Left lung (tissue), 10 donors: Measurements from ENCODE around the gene PLEKHG2. TPM values are rescaled to one million over a fixed set of nuclear protein-coding genes. Genes with fewer than 3 reads are reported as not detected.
A peak's percentile ranks its signal among the peaks of the same experiment; 100 is the strongest.
"Not testable (repeated sequence)": the region's sequence is repeated elsewhere in the genome, so short reads cannot be mapped to it uniquely, and the experiment has no call there.

Source experiments
- ATAC-seq: fragments of 200-7000 bp; cut with Tn5 transposase; one replicate; pipeline ENCODE4 v1.9.1; 2020; ENCODE audit warnings: moderate library complexity
- DNase-seq, 4 donors: peaks; one replicate each; pipeline ENCODE4 v3.0.0-alpha.2; 2013 to 2020
- H3K27ac ChIP-seq, 2 donors: fragments of 200-600 bp; sonication (generic) in 1 of 2; one replicate each; pipeline versions ENCODE4 v1.5.0 to v1.8.0; 2020 to 2021
- H3K27me3 ChIP-seq, 2 donors: fragments of 200-600 bp; sonication (generic) in 1 of 2; one replicate each; pipeline versions ENCODE4 v1.5.0 to v1.8.0; 2020 to 2021
- H3K36me3 ChIP-seq, 2 donors: fragments of 200-600 bp; sonication (generic) in 1 of 2; one replicate each; pipeline versions ENCODE4 v1.5.0 to v1.8.0; 2020 to 2021
- H3K4me1 ChIP-seq, 2 donors: fragments of 200-600 bp; one replicate each; pipeline ENCODE4 v1.8.0; 2021
- H3K4me3 ChIP-seq, 2 donors: fragments of 200-600 bp; sonication (generic) in 1 of 2; one replicate each; pipeline versions ENCODE4 v1.5.0 to v1.8.0; 2020 to 2021; ENCODE audit warnings: mild to moderate bottlenecking in 1 of 2
- H3K9me3 ChIP-seq, 2 donors: fragments of 200-600 bp; sonication (generic) in 1 of 2; one replicate each; pipeline versions ENCODE4 v1.5.0 to v1.8.0; 2020 to 2021
- intact Hi-C, 2 donors: fragments of 100-400 bp; cut with DNase I; formaldehyde crosslinking; loops; one replicate each; pipeline versions ENCODE4 v1.11.2 to v1.14.2; 2022
- polyA plus RNA-seq, 6 donors: library from polyadenylated mRNA; unstranded; fragments of 120-200 nt; gene quantifications; one replicate each; pipeline ENCODE4 v1.2.1, GENCODE V29; 2013; ENCODE audit not compliant: insufficient read length in 6 of 6
- total RNA-seq, 2 donors: library from RNA; stranded (reverse); fragmentation: NEBNext Ultra II Directional; extraction: Animal tissue kit (Norgen Biotek cat#: 25700); gene quantifications; one replicate each; pipeline ENCODE4 v1.2.1, GENCODE V29; 2021
- TF ChIP-seq, protein P1 (sequence below), 2 donors: fragments of 200-600 bp; sonication (generic) in 1 of 2; IDR thresholded peaks; one replicate each; pipeline versions ENCODE4 v1.5.0 to v1.8.0; 2021; ENCODE audit warnings: antibody characterized with exemption in 2 of 2
- donor health status: DM: no; HTN: yes; CAD: no.
- donor health status: DM: no; HTN: no; CAD: no.

Gene PLEKHG2
- total and polyA plus RNA-seq, 8 donors = 39.5 to 118 (median 91.3) TPM

DNA sequence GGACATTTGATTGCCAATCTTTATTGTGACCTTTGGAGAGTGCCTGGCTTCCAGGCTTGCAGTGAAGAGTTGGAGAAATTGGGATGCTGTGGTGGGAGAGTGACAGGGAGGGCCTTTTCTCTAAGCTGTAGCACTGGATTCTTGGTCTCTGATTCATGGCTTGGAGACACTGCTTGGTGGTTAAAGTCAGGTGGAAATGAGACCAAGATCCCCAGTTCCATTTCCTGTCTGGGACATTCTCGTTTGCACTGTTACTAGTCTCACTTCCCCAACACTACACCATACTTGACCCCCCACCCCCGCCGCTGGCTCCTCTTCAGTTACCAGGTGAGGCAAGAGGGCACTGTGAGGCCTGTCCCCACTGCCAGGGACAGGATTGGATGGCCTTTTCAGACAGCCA lies 35.8 kb downstream of the PLEKHG2 start:
- H3K9me3 ChIP-seq = no peaks in the 10 kb centered on the region
- TF ChIP-seq, protein P1, sequence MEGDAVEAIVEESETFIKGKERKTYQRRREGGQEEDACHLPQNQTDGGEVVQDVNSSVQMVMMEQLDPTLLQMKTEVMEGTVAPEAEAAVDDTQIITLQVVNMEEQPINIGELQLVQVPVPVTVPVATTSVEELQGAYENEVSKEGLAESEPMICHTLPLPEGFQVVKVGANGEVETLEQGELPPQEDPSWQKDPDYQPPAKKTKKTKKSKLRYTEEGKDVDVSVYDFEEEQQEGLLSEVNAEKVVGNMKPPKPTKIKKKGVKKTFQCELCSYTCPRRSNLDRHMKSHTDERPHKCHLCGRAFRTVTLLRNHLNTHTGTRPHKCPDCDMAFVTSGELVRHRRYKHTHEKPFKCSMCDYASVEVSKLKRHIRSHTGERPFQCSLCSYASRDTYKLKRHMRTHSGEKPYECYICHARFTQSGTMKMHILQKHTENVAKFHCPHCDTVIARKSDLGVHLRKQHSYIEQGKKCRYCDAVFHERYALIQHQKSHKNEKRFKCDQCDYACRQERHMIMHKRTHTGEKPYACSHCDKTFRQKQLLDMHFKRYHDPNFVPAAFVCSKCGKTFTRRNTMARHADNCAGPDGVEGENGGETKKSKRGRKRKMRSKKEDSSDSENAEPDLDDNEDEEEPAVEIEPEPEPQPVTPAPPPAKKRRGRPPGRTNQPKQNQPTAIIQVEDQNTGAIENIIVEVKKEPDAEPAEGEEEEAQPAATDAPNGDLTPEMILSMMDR (IDR thresholded peaks at IDR 0.05) = no peak
- ATAC-seq (no peak), DNase-seq (no peak)
- no peaks in the 10 kb centered on the region for H3K27me3 ChIP-seq
- H3K36me3 ChIP-seq = peaks cover 0 to 39% of the 10 kb centered on the region in 2 donors
- peaks cover 20 to 50% of the 10 kb centered on the region in 2 donors for H3K4me1 ChIP-seq
- no peak overlapping the region for H3K4me3 ChIP-seq
- H3K27ac ChIP-seq = no peak overlapping the region
- intact Hi-C loops = no loop called here

DNA sequence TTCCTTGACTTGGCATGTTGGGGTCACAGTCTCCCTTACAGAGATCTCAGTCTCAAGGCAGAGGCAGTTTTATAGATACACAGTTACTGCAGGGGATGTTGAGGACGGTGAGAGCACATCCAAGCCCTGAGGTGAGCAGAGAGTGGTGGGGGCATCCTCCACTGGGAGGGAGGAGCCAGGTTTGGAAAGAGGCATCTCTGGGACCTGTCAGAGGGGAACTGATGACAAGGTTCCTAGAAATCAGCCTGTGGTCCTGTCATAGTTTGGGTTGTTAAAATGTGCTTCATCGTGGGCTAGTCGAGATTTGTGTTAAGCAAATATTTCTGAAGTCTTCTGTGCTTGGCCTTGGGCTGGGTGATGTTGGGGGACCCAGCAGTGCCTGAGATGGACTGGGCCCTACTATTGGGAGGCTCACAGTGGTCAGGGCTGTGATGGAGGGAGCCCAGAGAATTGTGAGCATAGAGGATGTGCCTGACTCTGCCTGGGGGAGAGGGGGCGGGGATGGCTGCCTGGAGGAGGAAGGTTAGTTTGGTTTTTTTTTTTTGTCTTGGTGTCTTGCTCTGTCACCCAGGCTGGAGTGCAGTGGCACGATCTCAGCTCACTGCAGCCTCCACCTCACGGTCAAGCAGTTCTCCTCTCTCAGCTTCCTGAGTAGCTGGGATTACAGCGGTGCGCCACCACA lies 36.8 kb downstream of the PLEKHG2 start:
- intact Hi-C loops = no loop called here
- ATAC-seq = no peak
- DNase-seq = no peak
- no peak overlapping the region for H3K4me3 ChIP-seq
- no peak overlapping the region for H3K27ac ChIP-seq
- TF ChIP-seq, protein P1 (IDR thresholded peaks at IDR 0.05) = no peak
- H3K27me3 ChIP-seq = no peaks in the 10 kb centered on the region
- H3K36me3 ChIP-seq = peaks cover 3 to 49% of the 10 kb centered on the region in 2 donors
- H3K9me3 ChIP-seq = no peaks in the 10 kb centered on the region
- peaks cover 20 to 48% of the 10 kb centered on the region in 2 donors for H3K4me1 ChIP-seq

DNA sequence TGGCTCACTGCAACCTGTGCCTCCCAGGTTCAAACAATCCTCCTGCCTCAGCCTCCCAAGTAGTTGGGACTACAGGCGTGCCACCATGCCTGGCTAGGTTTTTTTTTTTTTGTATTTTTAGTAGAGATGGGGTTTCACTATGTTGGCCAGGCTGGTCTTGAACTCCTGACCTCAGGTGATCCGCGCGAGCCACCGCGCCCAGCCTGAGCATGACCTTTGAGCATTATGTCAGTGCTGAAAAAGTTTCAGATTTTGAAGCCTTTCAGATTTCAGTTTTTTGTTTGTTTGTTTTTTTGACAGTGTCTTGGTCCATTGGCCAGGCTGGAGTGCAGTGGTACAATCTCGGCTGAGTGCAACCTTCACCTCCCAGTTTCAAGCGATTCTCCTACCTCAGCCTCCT lies 38.8 kb downstream of the PLEKHG2 start:
- peaks cover 7 to 64% of the 10 kb centered on the region in 2 donors for H3K36me3 ChIP-seq
- DNase-seq, H3K27me3 ChIP-seq, H3K9me3 ChIP-seq, H3K4me3 ChIP-seq, ATAC-seq, intact Hi-C loops, H3K27ac ChIP-seq: not testable (repeated sequence)
- H3K4me1 ChIP-seq = peaks cover 17 to 40% of the 10 kb centered on the region in 2 donors

DNA sequence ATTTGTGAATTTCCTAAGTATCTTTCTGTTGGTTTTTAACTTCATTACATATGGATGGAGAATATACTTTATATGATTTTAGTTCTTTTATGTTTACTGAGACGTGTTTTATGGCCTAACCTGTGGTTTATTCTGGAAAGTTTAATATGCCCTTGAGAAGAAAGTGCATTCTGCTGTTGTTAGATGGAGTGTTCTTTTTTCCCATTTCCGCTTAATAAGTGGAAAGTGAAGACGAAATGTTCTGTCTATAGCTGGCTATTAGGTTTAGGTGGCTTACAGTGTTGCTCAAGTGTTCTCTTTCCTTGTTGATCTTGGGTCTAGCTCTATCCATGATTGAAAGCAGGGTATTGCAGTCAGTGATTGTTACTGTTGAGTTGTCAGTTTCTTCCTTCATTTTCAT lies 50.9 kb downstream of the PLEKHG2 start:
- H3K9me3 ChIP-seq = no peaks in the 10 kb centered on the region
- DNase-seq (no peak), ATAC-seq (no peak)
- no peaks in the 10 kb centered on the region for H3K4me1 ChIP-seq
- H3K27ac ChIP-seq = no peak overlapping the region
- H3K27me3 ChIP-seq = no peaks in the 10 kb centered on the region
- peaks cover 0 to 98% of the 10 kb centered on the region in 2 donors for H3K36me3 ChIP-seq
- TF ChIP-seq, protein P1 (IDR thresholded peaks at IDR 0.05) = no peak
- intact Hi-C loops = no loop called here
- H3K4me3 ChIP-seq = no peak overlapping the region

DNA sequence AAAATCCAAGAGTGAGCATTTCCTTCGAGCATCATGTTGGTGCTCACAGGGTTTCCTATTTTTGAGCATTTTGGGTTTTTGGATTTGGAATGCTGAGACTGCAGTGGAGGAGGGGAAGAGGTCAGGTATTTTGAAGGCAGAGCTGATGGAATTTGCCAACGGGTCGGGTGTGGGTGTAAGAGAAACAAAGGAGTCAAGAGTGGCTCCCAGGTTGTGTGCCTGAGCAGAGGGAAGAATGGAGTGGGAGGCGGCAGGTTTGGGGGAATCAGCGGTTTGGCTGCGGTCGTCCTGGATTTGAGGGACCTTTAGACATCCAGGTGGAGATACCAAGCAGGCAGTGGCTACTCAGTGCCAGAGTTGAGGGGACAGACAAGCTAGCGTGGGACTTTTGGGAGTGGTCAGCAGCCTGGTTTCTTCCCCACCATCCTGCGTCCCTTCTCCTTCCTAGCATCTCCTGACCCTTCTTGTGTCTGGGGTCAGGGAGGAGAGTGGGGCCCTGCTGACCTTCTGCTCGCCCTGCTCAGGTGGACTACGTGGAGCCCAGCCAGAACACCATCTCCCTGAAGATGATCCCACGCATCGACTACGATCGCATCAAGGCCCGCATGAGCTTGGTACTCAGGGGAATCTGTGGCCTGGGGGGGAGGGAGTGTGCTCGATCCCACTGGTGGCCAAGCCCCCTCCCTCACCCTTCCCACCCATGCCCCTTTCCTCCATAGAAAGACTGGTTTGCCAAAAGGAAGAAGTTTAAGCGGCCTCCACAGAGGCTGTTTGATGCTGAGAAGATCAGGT lies 53.7 kb downstream of the PLEKHG2 start:
- Histone ChIP-seq H3K27ac (no peak overlapping the region), H3K4me1 (no peaks in the 10 kb centered on the region), H3K27me3 (no peaks in the 10 kb centered on the region), H3K36me3 (peaks cover 0 to 98% of the 10 kb centered on the region in 2 donors), H3K4me3 (no peak overlapping the region), H3K9me3 (no peaks in the 10 kb centered on the region)
- no peak for ATAC-seq
- TF ChIP-seq, protein P1 (IDR thresholded peaks at IDR 0.05) = no peak
- DNase-seq = peak in 1 of 4 donors; percentile 22
- intact Hi-C loops = no loop called here
